ENCODE measurements around the gene TCN2.
"Not testable (repeated sequence)": the region's sequence is repeated elsewhere in the genome, so short reads cannot be mapped to it uniquely, and the experiment has no call there.

Gene TCN2

GRCh38 chr22:30668386-30668710, 61.4 kb downstream of the TCN2 start:
- H3K9me3 Mint-ChIP-seq, result no peaks in the 10 kb centered on the region
- peaks cover 33% of the 10 kb centered on the region for H3K4me1 Mint-ChIP-seq
- ATAC-seq (no peak), DNase-seq (no peak)
- H3K27me3 Mint-ChIP-seq, result peaks cover 10% of the 10 kb centered on the region
- H3K4me3 Mint-ChIP-seq, result peak overlapping the region; percentile 92 to 99
- peak overlapping the region in 1 of 2 donors; percentile 62 for H3K27ac Mint-ChIP-seq

- H3K27ac Mint-ChIP-seq, result no peak overlapping the region
- DNase-seq, result no peak
- no peaks in the 10 kb centered on the region for H3K9me3 Mint-ChIP-seq
- H3K27me3 Mint-ChIP-seq, result peaks cover 10% of the 10 kb centered on the region
- peaks cover 27% of the 10 kb centered on the region for H3K4me1 Mint-ChIP-seq
- no peak overlapping the region for H3K4me3 Mint-ChIP-seq
- no peak for ATAC-seq
Observed at GRCh38 chr22:30671071-30671470, 64.1 kb downstream of the TCN2 start.

GRCh38 chr22:30673136-30673535, 66.2 kb downstream of the TCN2 start:
- Mint-ChIP-seq H3K4me1 (peaks cover 15% of the 10 kb centered on the region), H3K27ac (no peak overlapping the region), H3K4me3 (no peak overlapping the region), H3K9me3 (no peaks in the 10 kb centered on the region), H3K27me3 (peaks cover 21% of the 10 kb centered on the region)
- ATAC-seq (no peak), DNase-seq (no peak)

- no peak for ATAC-seq
- Mint-ChIP-seq H3K4me3 (no peak overlapping the region), H3K27ac (no peak overlapping the region), H3K27me3 (peaks cover 20% of the 10 kb centered on the region), H3K4me1 (peaks cover 7% of the 10 kb centered on the region), H3K9me3 (no peaks in the 10 kb centered on the region)
- DNase-seq, result no peak
Observed at GRCh38 chr22:30674482-30674881, 67.5 kb downstream of the TCN2 start.

GRCh38 chr22:30675436-30675835, 68.5 kb downstream of the TCN2 start:
- H3K9me3 Mint-ChIP-seq, result no peaks in the 10 kb centered on the region
- H3K27me3 Mint-ChIP-seq, result peaks cover 20% of the 10 kb centered on the region
- ATAC-seq, result no peak
- no peak for DNase-seq
- peaks cover 3% of the 10 kb centered on the region for H3K4me1 Mint-ChIP-seq
- no peak overlapping the region for H3K27ac Mint-ChIP-seq
- H3K4me3 Mint-ChIP-seq, result no peak overlapping the region

- not testable (repeated sequence) for H3K4me3 Mint-ChIP-seq, H3K27ac Mint-ChIP-seq, H3K9me3 Mint-ChIP-seq, DNase-seq, ATAC-seq, H3K4me1 Mint-ChIP-seq
- peaks cover 20% of the 10 kb centered on the region for H3K27me3 Mint-ChIP-seq
Observed at GRCh38 chr22:30676565-30676964, 69.6 kb downstream of the TCN2 start.
